Measurements from ENCODE around the gene RRAS2. TPM values are rescaled to one million over a fixed set of nuclear protein-coding genes. Genes with fewer than 3 reads are reported as not detected.
"Not testable (repeated sequence)": the region's sequence is repeated elsewhere in the genome, so short reads cannot be mapped to it uniquely, and the experiment has no call there.

Gene RRAS2
- 26.8 TPM for total RNA-seq

- peak; percentile 64 for DNase-seq
Measured at GRCh38 chr11:14358729-14359439, at the start of gene RRAS2. Gene RRAS2 (minus strand): TSS chr11:14359183. CDS start chr11:14358870, 313 bp downstream.

DNA sequence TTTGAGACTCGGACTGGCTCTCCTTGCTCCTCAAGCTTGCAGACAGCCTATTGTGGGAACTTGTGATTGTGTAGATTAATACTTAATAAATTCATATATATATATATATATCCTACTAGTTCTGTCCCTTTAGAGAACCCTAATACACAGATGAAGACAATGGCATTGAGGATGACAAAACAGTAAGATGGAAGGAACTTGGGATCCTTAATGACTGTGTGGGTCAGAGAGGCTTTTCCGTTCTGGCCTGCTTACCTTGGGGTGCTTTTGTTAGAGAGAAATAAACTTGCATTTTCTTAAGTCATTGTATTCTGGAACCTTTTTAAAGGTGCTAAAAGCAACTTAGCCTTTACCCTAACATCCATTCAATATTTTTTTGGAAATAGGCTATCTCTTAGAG, 49.6 kb upstream of the RRAS2 start:
- no peak for DNase-seq

- not testable (repeated sequence) for DNase-seq
Measured at GRCh38 chr11:14406116-14406515, 47.1 kb upstream of the RRAS2 start.

DNA sequence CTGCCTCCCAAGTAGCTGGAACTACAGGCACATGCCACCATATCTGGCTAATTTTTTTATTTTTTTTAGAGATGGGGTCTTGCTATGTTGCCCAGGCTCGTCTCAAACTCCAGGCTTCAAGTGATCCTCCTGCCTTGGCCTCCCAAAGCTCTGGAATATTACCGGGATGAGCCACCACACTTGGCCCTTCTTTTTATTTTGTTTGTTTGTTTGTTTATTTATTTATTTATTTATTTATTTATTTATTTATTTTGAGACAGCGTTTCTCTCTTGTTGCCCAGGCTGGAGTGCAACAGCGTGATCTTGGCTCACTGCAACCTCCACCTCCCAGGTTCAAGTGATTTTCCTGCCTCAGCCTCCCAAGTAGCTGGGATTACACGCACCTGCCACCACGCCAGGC, 44.5 kb upstream of the RRAS2 start:
- not testable (repeated sequence) for DNase-seq

DNA sequence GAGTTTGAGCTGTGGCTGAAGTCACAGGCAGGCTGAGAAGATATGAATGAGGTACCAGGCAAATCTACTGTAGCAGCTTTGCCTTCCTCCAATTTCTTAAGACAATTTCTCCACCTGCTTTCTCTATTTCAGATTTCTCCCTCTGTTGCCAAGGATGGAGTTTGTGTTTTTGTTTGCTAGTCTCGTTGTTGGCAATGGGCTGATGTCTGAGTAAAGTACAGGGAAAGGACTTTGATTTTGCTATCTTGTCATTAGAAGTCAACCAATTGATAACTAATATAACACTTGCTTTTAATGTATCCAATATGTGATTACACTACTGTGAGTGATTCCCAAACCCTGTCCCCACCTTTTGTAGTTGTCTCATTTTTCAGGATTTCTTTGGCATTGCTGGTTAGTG, 40.1 kb upstream of the RRAS2 start:
- DNase-seq, result no peak

GRCh38 chr11:14396273-14396672, 37.3 kb upstream of the RRAS2 start:
- DNase-seq, result no peak

DNA sequence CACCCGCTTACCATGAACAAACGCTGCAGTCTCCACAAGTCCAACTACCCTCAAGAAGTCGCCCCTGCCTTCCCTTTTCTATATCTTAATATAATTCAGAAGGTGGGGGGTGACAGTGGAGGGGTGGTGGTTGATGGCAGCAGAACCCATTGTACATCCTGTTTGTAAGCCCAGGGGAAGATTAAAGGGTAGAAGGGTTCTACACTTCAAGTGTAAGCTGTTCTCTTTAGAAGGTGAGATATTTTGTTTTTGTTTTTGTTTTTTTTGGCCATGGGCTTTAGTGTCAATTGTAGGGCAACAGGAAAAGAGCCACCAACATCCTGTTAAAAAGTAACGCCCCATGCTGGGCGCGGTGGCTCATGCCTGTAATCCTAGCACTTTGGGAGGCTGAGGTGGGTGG, 34.9 kb upstream of the RRAS2 start:
- no peak for DNase-seq

DNA sequence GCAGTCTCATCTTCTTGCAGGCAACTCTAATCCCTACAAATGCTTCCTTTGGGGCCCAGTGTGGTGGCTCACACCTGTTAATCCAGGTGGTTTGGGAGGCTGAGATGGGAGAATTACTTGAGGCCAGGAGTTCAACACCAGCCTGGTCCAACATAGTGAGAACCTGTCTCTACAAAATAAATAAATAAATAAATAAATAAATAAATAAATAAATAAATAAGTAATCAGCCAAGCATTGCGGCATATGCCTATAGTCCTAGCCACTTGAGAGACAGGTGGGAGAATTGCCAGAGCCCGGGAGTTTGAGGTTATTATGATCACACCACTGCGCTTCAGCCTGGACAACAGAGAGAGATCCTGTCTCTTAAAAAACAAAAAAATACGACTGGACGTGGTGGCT, 34.1 kb upstream of the RRAS2 start:
- no peak for DNase-seq

DNA sequence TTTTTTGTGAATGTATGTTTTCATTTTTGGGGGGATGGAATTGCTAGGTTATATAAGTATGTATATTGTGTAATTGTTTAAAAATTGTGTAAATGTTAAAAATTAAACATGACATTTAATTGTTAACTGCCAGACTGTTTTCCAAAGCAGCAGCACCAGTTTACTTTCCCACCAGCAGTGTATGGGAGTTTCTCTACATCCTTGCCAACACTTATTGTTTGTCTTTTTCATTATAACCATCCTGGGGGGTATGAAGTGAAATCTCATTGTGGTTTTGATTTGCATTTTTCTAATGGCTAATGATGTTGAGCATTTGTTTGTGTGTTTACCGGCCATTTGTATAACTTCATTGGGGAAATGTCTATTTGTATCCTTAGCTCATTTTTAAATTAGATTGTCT, 31.7 kb upstream of the RRAS2 start:
- DNase-seq, result no peak

DNA sequence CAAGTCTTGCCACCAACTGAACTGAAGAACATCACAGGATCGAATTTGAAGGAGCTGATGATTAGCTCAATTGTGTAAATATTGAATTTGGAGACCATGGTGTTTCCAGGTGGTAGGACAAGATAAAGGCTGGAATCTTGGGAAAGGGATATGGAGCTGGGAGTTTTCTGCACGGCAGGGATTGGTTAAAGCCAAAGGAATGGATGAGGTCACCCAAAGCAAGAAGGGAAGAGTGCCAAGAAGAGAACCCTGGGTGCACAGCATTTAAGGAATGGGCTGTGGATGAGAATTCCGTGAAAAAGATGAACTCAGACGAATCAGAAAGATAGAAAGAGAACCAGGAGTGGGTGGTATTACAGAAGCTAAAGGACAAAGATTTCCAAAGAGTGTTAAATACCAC, 29.4 kb upstream of the RRAS2 start:
- no peak for DNase-seq

DNA sequence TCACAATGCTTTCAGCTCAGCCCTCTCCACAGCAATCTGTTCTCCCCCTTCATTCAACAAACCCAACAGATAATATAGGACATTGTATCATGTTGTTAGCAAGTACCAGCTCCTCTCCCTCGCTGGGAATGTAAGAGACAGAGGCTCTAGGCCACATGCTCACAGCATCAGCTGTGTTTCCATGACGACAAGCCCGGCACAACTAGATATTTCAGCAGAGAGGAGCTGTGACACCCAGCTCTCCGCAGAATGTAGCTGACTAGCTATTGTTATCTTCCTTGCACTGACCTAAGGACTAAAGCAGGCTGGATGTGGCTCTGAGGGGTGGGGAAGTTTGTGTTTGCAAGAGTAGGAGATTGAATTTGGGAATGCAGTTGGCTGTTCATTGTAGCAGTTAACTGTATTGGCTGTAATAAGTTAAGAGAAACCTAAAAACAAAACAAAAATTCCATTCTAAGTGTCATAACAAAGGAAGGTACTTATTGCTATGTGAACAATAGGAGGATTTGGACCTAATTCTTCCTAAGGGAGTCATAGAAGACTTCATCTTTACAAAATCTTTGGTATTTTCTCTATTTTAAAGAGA, 28.0 kb upstream of the RRAS2 start:
- peak; percentile 85 for DNase-seq

GRCh38 chr11:14386081-14386480, 27.1 kb upstream of the RRAS2 start:
- DNase-seq, result no peak

DNA sequence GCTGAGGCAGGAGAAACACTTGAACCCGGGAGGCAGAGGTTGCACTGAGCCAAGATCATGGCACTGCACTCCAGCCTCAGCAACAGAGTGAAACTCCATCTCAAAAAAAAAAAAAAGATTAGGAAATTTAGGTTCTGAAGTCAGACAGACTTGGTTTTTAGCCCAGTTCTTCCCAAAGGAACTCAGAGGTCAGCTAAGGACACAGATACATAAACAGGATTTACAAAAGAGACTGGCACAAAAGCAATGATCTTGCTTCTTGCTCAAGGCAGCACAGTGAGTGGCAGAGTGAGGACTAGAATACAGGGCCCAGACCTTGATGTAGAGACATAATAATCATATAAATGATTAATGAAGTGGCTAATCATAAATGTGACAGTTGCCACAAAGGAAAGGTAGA, 25.4 kb upstream of the RRAS2 start:
- no peak for DNase-seq

DNA sequence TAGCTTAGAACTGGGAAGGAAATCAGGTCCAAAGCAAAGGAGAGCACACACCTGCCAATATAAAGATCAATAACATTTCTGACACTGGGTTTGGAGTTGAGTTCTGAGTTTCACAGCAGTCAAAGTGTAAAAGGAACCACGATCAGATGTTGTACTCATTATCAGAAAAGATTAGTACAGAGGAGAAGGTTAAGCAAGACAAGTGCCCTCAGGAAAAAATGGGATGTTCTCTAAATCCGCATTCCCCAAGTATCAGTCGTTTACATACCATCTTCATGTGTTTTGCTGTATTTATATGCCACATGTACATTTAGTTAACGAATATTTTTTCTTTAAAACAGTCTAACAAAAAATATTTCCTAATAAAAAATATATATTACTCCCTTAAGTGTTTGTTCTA, 23.0 kb upstream of the RRAS2 start:
- DNase-seq, result no peak

GRCh38 chr11:14380947-14381561, 22.1 kb upstream of the RRAS2 start:
- peak; percentile 74 for DNase-seq

DNA sequence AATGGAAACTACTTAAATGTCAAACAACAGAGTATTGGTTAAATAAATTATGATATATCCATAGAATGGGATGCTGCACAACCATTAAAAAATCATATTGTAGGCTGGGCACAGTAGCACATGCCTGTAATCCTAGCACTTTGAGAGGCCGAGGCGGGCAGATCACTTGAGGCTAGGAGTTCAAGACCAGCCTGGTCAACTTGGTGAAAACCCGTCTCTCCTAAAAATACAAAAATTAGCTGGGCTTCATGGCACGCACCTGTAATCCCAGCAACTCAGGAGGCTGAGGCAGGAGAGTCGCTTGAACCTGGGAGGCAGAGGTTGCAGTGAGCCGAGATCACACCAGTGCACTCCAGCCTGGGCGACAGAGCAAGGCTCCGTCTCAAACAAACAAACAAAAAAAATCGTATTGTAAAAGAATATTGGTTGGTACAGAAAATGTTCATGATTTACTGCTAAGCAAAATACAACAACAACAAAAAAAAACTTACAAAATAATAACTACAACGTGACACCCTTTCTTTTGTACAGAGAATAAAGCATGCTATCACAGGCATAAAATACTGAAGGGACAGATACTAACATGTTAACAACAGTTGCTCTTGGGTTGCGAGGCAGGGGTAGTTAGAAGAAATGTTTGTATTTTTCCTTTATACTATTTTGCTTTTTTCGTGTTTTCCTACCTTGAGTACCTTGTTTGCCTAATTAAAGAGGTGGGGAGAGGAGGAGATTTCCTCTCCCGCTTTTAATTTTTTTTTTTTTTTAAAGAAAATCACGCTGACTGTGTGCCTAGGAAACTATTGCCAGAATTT, 21.3 kb upstream of the RRAS2 start:
- DNase-seq, result no peak

- DNase-seq, result no peak
Measured at GRCh38 chr11:14378171-14378570, 19.2 kb upstream of the RRAS2 start.

- DNase-seq, result no peak
Measured at GRCh38 chr11:14376920-14377319, 17.9 kb upstream of the RRAS2 start.

- no peak for DNase-seq
Measured at GRCh38 chr11:14374922-14375830, 16.2 kb upstream of the RRAS2 start.

GRCh38 chr11:14373941-14374646, 15.1 kb upstream of the RRAS2 start:
- DNase-seq, result no peak

DNA sequence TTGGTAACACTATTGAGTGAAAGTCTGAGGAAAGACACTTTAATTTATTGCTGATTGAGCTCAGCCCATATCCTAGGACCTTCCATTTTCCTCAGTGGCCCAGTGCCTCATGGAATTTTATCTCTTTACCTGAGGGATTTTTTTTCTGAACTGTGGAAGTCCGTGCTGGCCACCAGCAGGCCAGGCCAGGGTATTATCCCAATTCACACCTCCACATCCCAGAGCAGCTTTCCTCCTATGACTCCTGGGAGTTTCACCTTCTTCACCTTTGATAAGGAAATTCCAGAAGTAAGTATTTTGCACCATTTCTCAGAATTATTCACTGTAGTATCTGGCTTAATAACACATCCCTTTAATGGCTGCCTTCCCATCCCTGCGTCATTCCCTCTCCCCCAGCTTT, 13.0 kb upstream of the RRAS2 start:
- DNase-seq, result no peak
